Breast epithelium (tissue), 4 donors: ENCODE measurements around the gene NCR3LG1. TPM values are rescaled to one million over a fixed set of nuclear protein-coding genes. Genes with fewer than 3 reads are reported as not detected.

Source experiments
- DNase-seq, 2 donors: peaks; one replicate each; pipeline ENCODE4 v3.0.0-alpha.2; 2019; ENCODE audit warnings: low spot score in 2 of 2
- H3K27ac ChIP-seq, 2 donors: fragments of 200-600 bp; sonication (generic) in 1 of 2; one replicate each; pipeline ENCODE4 v1.5.1; 2016 to 2019; ENCODE audit warnings: mild to moderate bottlenecking in 1 of 2
- H3K27me3 ChIP-seq, 2 donors: fragments of 200-600 bp; sonication (generic) in 1 of 2; one replicate each; pipeline versions ENCODE4 v1.5.1 to v1.6.0; 2017 to 2019; ENCODE audit warnings: control low read depth in 1 of 2, mild to moderate bottlenecking in 1 of 2
- H3K36me3 ChIP-seq: fragments of 200-600 bp; one replicate; pipeline ENCODE4 v1.5.1; 2019
- H3K4me1 ChIP-seq, 2 donors: fragments of 200-600 bp; sonication (generic); one replicate each; pipeline ENCODE4 v1.5.1; 2016 to 2019; ENCODE audit warnings: control low read depth in 1 of 2
- H3K4me3 ChIP-seq, 3 donors: fragments of 200-600 bp; sonication (generic); 1 replicate in 2 of 3; 2 replicates in 1 of 3; pipeline ENCODE4 v1.5.1; 2016 to 2019; ENCODE audit warnings: mild to moderate bottlenecking in 3 of 3, moderate library complexity in 2 of 3
- H3K9me3 ChIP-seq, 2 donors: fragments of 200-600 bp; sonication (generic) in 1 of 2; one replicate each; pipeline ENCODE4 v1.5.1; 2016 to 2019; ENCODE audit warnings: control low read depth in 1 of 2
- POLR2A ChIP-seq: fragments of 450-650 bp; IDR thresholded peaks from one replicate; pipeline ENCODE4 v1.6.1; 2016; ENCODE audit warnings: antibody characterized with exemption, mild to moderate bottlenecking, moderate library complexity
- POLR2AphosphoS5 ChIP-seq, 3 donors: sonication (generic); formaldehyde crosslinking; IDR thresholded peaks; one replicate each; pipeline ENCODE4 v1.6.1; 2017; ENCODE audit warnings: antibody characterized with exemption in 3 of 3
- intact Hi-C: fragments of 100-400 bp; cut with DNase I; formaldehyde crosslinking; loops from one replicate; pipeline ENCODE4 v1.15.1; 2023; ENCODE audit warnings: low total_unique reads
- total RNA-seq, 3 donors: library from RNA; depleted of rRNA; stranded (reverse); fragments of >200 nt; gene quantifications; one replicate each; pipeline ENCODE4 v1.1.0, GENCODE V29; 2016
- TF ChIP-seq, protein P1 (sequence below), 3 donors: fragments of 450-650 bp; IDR thresholded peaks; one replicate each; pipeline ENCODE4 v1.5.1; 2016 to 2017; ENCODE audit warnings: antibody characterized with exemption in 3 of 3, mild to moderate bottlenecking in 3 of 3, moderate library complexity in 3 of 3

NCR3LG1 gene
- total RNA-seq, 3 donors from 2014 or later: 2.9 to 5.0 (median 4.3) TPM

DNA sequence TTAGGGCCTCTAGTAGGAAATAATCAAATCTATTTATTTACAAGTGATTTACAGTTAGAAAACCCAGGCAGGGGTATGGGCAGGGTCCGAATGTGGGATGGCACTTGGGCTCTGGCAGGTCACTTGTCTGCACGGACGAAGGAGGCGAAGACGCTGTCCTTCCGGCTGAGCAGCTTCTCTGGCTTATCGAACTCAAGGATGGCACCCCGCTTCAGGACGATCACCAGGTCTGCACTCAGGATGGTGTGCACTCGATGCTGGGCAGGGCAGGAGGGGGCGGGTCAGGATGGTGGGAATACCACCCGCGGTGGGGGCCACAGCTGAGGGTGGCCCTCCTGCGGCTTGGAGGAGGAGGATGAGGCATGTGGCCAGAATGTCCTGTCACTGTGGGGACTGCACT, 41.3 kb downstream of the NCR3LG1 start:
- TF ChIP-seq POLR2A (no peak), POLR2AphosphoS5 (IDR thresholded peaks at IDR 0.05) (no peak)
- TF ChIP-seq, protein P1, sequence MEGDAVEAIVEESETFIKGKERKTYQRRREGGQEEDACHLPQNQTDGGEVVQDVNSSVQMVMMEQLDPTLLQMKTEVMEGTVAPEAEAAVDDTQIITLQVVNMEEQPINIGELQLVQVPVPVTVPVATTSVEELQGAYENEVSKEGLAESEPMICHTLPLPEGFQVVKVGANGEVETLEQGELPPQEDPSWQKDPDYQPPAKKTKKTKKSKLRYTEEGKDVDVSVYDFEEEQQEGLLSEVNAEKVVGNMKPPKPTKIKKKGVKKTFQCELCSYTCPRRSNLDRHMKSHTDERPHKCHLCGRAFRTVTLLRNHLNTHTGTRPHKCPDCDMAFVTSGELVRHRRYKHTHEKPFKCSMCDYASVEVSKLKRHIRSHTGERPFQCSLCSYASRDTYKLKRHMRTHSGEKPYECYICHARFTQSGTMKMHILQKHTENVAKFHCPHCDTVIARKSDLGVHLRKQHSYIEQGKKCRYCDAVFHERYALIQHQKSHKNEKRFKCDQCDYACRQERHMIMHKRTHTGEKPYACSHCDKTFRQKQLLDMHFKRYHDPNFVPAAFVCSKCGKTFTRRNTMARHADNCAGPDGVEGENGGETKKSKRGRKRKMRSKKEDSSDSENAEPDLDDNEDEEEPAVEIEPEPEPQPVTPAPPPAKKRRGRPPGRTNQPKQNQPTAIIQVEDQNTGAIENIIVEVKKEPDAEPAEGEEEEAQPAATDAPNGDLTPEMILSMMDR (IDR thresholded peaks at IDR 0.05): no peak
- Histone ChIP-seq H3K36me3 (no peaks in the 10 kb centered on the region), H3K27me3 (no peaks in the 10 kb centered on the region), H3K27ac (no peak overlapping the region), H3K4me1 (no peaks in the 10 kb centered on the region), H3K4me3 (no peak overlapping the region), H3K9me3 (no peaks in the 10 kb centered on the region)
- no peak for DNase-seq
- intact Hi-C loops: no loop called here

DNA sequence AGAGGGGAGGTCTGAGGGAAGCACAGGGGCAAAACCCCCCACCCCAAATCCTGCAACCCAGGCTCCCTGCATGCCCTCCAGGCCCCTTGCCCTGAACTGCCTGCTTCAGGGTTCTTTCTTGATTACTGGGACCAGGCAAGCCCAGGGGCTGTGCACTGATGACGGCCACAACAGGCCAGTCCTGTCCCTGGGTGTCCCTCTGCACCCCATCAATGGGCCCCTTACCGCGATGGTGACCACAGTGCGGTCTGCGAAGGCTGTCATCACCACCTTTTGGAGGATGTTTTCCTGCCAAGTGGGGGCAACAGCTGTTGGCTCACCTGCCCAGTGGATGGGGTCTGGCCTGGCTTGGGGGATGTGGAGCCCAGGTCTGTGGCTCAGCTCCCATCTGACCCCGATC, 41.9 kb downstream of the NCR3LG1 start:
- intact Hi-C loops: no loop called here
- TF ChIP-seq POLR2A (no peak), POLR2AphosphoS5 (IDR thresholded peaks at IDR 0.05) (no peak)
- TF ChIP-seq, protein P1 (IDR thresholded peaks at IDR 0.05): no peak
- no peaks in the 10 kb centered on the region for H3K9me3 ChIP-seq
- no peak overlapping the region for H3K27ac ChIP-seq
- no peak overlapping the region for H3K4me3 ChIP-seq
- no peaks in the 10 kb centered on the region for H3K4me1 ChIP-seq
- H3K36me3 ChIP-seq: no peaks in the 10 kb centered on the region
- H3K27me3 ChIP-seq: no peaks in the 10 kb centered on the region
- no peak for DNase-seq

DNA sequence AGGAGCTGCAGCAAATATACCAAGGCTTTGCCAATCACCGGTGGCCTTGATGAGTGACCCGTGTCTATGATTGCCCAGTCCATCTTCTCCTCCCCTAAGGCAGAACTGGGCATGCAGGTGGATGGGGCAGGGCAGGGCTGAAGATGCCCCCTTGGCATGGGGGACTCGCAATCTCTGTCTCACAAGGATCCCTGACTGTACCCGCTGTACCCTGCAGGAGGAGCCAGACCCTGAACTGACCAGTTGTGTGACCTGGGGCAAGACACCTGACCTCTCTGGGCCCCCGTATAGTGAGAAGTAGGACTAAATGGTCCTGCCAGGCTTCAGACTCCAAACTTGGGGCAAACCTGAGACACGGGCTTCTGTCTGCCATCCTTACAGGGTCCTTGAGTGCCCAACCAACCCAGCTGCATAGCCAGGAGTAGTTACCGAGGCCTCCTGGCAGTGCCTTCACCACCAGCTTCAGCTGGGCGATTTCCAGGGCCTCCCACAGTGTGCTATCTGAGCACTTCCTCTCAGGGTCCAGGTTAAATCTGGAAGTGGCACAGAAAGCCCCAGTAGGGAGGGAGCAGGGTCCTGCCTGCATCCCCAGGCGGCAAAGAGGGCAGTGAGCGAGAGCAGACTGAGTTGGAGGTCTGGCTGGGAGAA, 43.3 kb downstream of the NCR3LG1 start:
- Histone ChIP-seq H3K9me3 (no peaks in the 10 kb centered on the region), H3K36me3 (no peaks in the 10 kb centered on the region), H3K4me1 (no peaks in the 10 kb centered on the region), H3K27me3 (no peaks in the 10 kb centered on the region), H3K4me3 (no peak overlapping the region), H3K27ac (no peak overlapping the region)
- no peak for DNase-seq
- intact Hi-C loops: no loop called here
- TF ChIP-seq POLR2A: no peak
- TF ChIP-seq, protein P1 (IDR thresholded peaks at IDR 0.05): no peak
- TF ChIP-seq POLR2AphosphoS5 (IDR thresholded peaks at IDR 0.05): no peak

DNA sequence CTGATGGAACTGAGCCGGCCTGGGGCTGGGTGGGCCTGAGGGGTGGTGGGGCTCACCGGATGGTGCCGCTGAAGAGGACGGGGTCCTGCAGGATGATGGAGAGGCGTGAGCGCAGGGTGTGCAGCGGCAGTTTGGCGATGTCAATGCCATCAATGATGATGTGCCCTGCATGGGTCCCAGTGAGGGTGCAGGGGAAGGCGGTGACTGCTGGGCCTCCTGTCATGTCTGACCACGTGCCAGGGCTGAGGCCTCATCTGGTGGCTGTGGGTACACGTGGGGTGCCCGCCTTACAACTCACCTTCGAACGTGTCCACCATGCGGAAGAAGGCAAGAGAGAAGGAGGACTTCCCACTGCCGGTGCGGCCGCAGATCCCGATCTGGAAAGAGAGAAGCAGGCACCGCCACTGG, 44.0 kb downstream of the NCR3LG1 start:
- no peaks in the 10 kb centered on the region for H3K4me1 ChIP-seq
- H3K4me3 ChIP-seq: no peak overlapping the region
- no peak for DNase-seq
- H3K27ac ChIP-seq: no peak overlapping the region
- H3K27me3 ChIP-seq: no peaks in the 10 kb centered on the region
- no peaks in the 10 kb centered on the region for H3K9me3 ChIP-seq
- intact Hi-C loops: no loop called here
- no peaks in the 10 kb centered on the region for H3K36me3 ChIP-seq
- TF ChIP-seq, protein P1 (IDR thresholded peaks at IDR 0.05): no peak
- no peak for TF ChIP-seq POLR2A
- TF ChIP-seq POLR2AphosphoS5 (IDR thresholded peaks at IDR 0.05): no peak

DNA sequence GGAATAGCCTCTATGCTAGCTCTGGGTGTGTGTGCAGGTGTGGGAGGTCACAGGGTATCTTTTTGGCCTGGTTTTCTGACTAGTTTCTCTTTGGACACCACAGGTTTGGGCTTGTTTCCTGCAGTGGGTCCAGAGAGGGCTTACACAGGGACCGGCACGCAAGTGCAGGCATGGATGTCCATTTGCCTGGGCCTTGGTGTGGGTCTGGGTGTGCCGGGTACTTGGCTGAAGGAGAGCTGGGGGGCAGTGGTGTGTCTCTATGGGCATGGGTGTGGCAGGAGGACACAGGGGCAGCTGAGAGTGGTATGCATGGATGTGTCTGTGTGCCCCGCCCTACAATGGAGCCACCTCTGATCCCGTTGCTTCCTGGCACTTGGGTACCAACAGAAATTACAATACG, 44.4 kb downstream of the NCR3LG1 start:
- Histone ChIP-seq H3K27me3 (no peaks in the 10 kb centered on the region), H3K4me3 (no peak overlapping the region), H3K27ac (no peak overlapping the region), H3K36me3 (no peaks in the 10 kb centered on the region), H3K4me1 (no peaks in the 10 kb centered on the region), H3K9me3 (no peaks in the 10 kb centered on the region)
- DNase-seq: no peak
- TF ChIP-seq POLR2A: no peak
- TF ChIP-seq, protein P1 (IDR thresholded peaks at IDR 0.05): no peak
- no peak for TF ChIP-seq POLR2AphosphoS5 (IDR thresholded peaks at IDR 0.05)
- intact Hi-C loops: no loop called here
